OCI-M2 (cell line): ENCODE data around the gene CD300C.
"Not testable (repeated sequence)": the region's sequence is repeated elsewhere in the genome, so short reads cannot be mapped to it uniquely, and the experiment has no call there.

Experiments used
- DNase-seq: peaks from one replicate; lab custom pipeline; 2025; ENCODE audit not compliant: unreplicated experiment; lab: John Stamatoyannopoulos, UW

CD300C gene

GRCh38 chr17:74536890-74537289 is 9.0 kb downstream of the CD300C start:
- no peak for DNase-seq

DNA sequence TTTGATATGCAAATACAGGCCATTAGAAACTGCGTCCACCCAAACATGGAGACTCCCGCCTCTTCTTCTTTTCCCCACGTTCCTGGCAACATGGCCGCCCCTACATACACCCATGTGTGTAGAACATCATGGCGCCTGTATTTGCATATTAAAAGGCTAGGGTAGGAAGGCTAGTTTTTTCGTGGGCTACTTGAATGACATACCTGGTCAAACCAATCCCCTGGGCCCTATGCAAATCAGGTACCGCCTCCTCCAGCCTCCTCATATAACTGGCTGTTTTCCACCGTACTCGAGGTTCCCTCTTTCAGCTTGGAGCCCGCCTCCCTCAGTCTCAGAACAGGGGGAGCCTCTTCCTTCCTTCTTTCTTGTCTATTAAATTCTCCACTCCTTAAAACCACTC is 13.8 kb downstream of the CD300C start:
- no peak for DNase-seq

DNA sequence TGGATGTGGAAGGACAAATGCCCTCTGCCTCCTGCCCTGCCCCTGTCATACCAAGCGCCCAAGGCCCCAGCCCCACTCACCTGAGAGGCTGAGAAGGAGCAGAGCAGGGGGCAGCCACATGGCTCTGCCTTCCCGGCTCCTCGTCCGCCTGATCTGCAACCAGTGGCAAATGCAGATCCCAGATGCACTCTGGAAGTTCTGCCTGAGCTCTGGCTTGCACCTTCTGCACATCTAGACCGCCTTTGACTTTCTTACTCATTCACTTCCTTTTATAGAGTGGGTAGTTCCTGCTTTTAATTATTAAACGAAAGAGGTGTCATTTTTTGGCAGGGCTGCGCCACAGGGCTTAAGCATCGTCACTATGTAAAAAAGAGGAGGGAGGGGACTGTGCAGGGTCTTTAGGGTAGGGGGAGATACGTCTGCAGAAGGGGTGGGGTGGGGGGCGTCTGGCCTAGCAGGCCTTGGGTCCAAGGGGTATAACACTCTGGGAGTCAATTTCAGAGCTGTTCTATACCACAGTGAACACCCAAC is 14.6 kb downstream of the CD300C start, which contains the start of gene CD300LB:
Gene CD300LB, minus strand, starts transcription at position 245 of the 531 bp plus-strand sequence. Its CDS starts 125 bp downstream, at position 120.
- DNase-seq, result no peak

DNA sequence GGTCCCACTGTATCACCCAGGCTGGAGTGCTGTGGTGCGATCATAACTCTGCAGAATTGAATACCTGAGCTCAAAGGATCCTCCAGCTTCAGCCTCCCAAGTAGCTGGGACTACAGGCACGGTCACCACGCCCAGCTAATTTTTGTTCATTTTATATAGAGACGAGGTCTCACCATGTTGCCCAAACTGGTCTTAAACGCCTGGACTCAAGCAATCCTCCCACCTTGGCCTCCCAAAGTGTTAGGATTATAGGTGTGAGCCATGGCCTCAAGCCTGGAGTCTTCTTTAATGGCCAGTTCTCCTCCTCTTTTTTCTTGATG is 15.1 kb downstream of the CD300C start:
- no peak for DNase-seq

GRCh38 chr17:74529243-74529642 is 16.7 kb downstream of the CD300C start:
- no peak for DNase-seq

DNA sequence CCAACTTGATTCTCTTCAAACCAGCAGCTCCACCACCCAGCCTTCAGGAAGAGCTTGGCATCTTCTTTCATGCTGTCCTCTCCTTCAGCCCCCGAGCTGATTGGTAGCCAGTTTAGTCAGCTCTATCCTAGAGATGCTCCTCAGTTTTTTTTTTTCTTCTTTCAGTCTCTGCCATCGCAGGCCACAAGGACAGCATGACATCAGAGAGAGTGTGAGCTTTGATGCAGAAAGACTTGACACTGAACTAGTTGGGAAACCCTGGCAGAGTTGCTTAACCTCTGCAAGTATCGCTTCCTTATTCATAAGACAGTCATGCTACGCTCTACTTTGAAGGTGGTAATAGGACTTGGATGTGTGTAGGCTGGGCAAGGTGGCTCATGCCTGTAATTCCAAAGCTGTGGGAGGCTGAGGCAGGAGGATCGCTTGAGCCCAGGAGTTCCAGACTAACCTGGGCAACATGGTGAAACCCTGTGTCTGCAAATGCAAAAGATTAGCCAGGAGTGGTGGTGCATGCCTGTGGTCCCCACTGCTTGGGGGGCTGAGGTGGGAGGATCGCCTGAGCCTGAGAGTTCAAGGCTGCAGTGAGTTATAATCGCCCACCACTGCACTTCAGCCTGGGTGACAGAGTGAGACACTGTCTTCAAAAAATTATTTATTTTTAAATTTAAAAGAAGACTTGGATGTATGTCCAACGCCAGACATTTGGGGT is 17.3 kb downstream of the CD300C start:
- no peak for DNase-seq

DNA sequence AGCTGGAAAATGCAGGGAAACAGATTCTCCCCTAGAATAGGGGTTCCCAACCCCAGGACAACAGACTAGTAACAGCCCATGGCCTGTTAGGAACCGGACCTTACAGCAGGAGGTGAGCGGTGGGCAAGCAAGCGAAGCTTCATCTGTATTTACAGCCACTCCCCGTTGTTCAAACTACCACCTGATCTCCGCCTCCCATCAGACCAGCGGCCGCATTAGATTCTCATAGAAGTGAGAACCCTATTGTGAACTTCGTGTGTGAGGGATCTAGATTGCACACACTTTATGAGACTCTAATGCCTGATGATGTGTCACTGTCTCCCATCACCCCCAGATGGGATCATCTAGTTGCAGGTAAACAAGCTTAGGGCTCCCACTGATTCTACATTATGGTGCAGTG is 18.2 kb downstream of the CD300C start:
- DNase-seq, result no peak

- no peak for DNase-seq
These were observed 18.8 kb downstream of the CD300C start for GRCh38 chr17:74527081-74527480.

DNA sequence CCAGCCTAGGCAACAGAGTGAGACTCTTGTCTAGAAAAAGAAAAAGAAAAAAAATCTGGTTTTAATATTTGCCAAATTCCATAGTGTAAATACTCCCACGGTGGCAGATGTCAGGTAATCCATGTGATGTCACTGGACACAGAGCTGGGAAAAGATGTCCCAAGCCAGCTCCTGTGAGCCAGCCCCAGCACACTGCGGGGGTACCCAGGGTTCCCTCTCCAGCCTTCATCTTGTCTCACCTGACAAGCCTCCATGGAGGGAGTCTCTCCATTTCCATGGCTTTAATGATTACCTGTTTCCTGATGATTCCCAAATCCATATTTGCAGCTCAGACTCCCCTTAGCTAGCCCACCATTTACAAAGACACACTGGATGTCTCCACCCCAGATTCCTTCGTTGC is 19.2 kb downstream of the CD300C start:
- DNase-seq, result no peak

GRCh38 chr17:74525781-74526288 is 20.1 kb downstream of the CD300C start:
- DNase-seq, result no peak

DNA sequence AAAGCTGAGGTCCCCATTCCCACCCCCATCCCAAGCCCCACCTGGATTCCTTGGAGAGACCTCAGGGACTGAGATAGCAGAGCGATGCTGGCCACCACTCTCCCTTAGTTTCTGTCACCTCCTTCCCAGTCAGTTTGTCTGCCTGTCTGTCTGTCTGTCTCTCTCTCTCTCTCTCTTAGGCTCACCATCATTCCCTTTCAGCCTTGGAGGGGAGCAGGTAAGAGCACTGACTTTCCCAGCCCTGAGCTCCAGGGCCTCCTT is 20.5 kb downstream of the CD300C start:
- no peak for DNase-seq

- DNase-seq, result no peak
These were observed 21.1 kb downstream of the CD300C start for GRCh38 chr17:74524653-74525464.

DNA sequence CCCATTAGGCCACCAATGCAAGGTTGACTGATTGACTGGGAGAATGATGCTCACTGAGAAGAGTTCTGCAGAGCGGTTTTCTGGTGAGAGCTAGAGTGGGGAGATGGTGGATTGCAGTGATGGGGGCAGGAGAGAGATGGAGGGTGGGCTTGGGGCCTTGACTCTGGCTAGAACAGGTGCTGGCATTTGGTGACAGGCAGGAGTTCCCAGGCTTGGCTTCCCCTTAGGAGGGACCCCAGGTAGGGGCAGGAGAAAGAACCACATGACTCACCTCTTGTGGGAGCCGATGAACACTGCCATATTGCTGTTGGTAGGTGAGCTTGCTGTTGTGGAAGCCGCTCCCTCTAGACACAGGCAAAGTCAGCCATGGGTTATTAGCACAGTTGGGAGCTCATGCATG is 22.6 kb downstream of the CD300C start:
- no peak for DNase-seq

GRCh38 chr17:74522381-74523105 is 23.4 kb downstream of the CD300C start:
- DNase-seq, result no peak

DNA sequence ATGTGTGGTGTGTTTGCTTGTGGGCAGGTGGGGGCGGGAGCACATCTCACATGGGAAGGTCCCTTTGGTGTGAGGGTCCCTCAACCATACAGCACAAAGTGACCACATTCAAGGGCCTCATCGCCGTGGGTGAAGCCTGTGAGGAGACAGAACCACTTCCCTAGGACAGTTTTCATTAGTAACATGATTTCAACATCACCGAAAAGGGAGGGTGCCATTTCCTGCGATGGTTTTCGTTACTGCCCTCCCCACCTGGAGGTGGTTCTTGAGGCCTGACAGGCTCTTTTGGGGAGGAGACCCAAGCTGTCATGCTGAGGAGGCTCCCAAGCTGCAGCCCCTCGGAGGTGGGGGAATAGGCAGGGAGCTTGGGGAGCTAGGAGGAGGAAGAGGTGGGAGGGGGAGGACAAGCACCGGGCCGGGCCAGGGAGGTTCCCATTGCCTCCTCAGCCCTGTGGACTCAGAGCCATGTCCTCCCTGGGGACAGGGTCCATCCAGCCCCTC is 24.2 kb downstream of the CD300C start:
- no peak for DNase-seq

GRCh38 chr17:74520790-74521480 is 25.0 kb downstream of the CD300C start:
- DNase-seq, result no peak

GRCh38 chr17:74520016-74520434 is 25.9 kb downstream of the CD300C start:
- no peak for DNase-seq

GRCh38 chr17:74518413-74518981 is 27.4 kb downstream of the CD300C start:
- DNase-seq, result not testable (repeated sequence)

GRCh38 chr17:74516561-74517328 is 29.2 kb downstream of the CD300C start:
- no peak for DNase-seq

- DNase-seq, result no peak
These were observed 30.0 kb downstream of the CD300C start for GRCh38 chr17:74515941-74516340.
